Motor neuron (in vitro differentiated cells): ENCODE data around the gene SCP2. TPM values are rescaled to one million over a fixed set of nuclear protein-coding genes. Genes with fewer than 3 reads are reported as not detected.
A peak's percentile ranks its signal among the peaks of the same experiment; 100 is the strongest.

Experiments
- ATAC-seq, 8 experiments: fragments of 200-7000 bp; cut with Tn5 transposase; replicated peaks in 6 of 8; 2 replicates each; pipeline ENCODE4 v1.8.0; 2021; ENCODE audit warnings: mild to moderate bottlenecking in 8 of 8, moderate library complexity in 8 of 8
- H3K27ac ChIP-seq, 2 donors: fragments of 250-450 bp; sonication (Bioruptor Pico); 2 replicates each; pipeline ENCODE4 v1.9.0; 2021; ENCODE audit warnings: antibody characterized with exemption in 2 of 2, mild to moderate bottlenecking in 2 of 2, moderate library complexity in 1 of 2
- H3K4me1 ChIP-seq, 2 donors: fragments of 250-450 bp; sonication (Bioruptor Pico); replicated peaks in 1 of 2; 2 replicates each; pipeline ENCODE4 v1.6.1; 2021; ENCODE audit warnings: antibody characterized with exemption in 2 of 2, mild to moderate bottlenecking in 2 of 2, moderate library complexity in 1 of 2
- H3K4me3 ChIP-seq, 5 donors: fragments of 250-450 bp; sonication (Bioruptor Pico); 2 replicates each; pipeline ENCODE4 v1.9.0; 2021; ENCODE audit warnings: antibody characterized with exemption in 5 of 5, mild to moderate bottlenecking in 5 of 5, moderate library complexity in 4 of 5
- WGBS, 10 experiments: fragments of 450-650 bp; shearing (Covaris generic); methylation state at CpG; one replicate each; pipeline ENCODE4 v1.0.0; 2022; 5-methylcytosine and 5-hydroxymethylcytosine counted together
- in situ Hi-C, 9 experiments: fragments of 400-800 bp; cut with MboI; loops; one replicate each; pipeline ENCODE4 v1.15.0; 2021; ENCODE audit warnings: low sequenced_read_pairs in 9 of 9, low pct_unique_long_range_greater_than_20kb in 2 of 9; ENCODE audit not compliant: unreplicated experiment in 9 of 9
- total RNA-seq, 8 experiments: library from RNA; unstranded; fragments of 300-600 nt; gene quantifications; 2 replicates each; pipeline versions ENCODE4 v1.2.3 to v1.2.4, GENCODE V29; 2022

The SCP2 gene
- total RNA-seq, 8 experiments from 2014 or later = 79.6 to 193 (median 95.2) TPM

DNA sequence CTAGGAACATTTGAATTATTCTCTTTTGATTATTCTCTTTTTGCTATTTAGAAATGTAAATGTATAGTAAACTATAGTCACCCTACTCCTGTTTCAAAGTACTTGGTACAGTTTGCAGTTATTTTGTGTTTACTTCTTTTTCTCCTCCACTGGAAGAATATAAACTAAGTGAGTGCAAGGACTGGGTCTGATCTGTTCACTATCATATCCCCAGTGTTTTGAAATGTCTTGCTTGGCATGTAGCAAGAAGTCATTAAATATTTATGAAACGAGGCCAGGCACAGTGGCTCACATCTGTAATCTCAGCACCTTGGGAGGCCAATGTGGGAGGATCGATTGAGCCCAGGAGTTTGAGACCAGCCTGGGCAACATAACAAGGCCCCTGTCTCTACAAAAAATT, 99.2 kb downstream of the SCP2 start:
- 29 to 100% (median 75%) methylated on average over 1 to 2 of the region's 2 CpGs; no CpG with 5 or more reads in 2 of the 10 experiments for WGBS, 10 experiments
- no peak overlapping the region for H3K4me3 ChIP-seq
- H3K27ac ChIP-seq = no peak overlapping the region
- peaks cover 14 to 17% of the 10 kb centered on the region in 2 donors for H3K4me1 ChIP-seq
- in situ Hi-C loops = loop anchor here in 1 of 9 experiments (25.0 kb wide), 1 partner anchor 161 kb away; the partner anchor contains the start of gene CPT2
- no peak for ATAC-seq

DNA sequence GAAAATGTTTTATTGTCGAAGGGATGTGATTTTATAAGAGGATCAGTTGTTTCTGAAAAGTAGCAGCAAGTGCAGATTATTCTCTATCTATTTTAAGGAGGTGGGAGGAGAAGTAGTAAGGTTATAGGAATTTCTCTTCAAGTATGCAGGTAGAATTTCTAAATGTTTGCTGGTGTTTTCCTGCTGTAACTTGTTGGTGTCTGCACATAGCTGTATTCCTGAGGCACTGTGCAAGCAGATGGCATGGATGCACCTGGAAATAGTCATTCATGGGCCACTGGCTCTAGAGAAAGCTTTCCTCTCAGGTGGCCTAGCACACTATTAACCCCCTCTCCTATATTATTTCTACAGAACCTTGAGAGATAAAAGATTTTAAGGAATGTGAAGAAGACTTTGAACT, 104.7 kb downstream of the SCP2 start:
- in situ Hi-C loops = loop anchor here in 1 of 9 experiments (25.0 kb wide), 1 partner anchor 156 kb away; the partner anchor contains the start of gene CPT2
- Histone ChIP-seq H3K4me1 (no peaks in the 10 kb centered on the region), H3K27ac (no peak overlapping the region), H3K4me3 (no peak overlapping the region)
- no peak for ATAC-seq
- 30 to 100% (median 75%) methylated on average over 1 of the region's 1 CpG for WGBS, 10 experiments

DNA sequence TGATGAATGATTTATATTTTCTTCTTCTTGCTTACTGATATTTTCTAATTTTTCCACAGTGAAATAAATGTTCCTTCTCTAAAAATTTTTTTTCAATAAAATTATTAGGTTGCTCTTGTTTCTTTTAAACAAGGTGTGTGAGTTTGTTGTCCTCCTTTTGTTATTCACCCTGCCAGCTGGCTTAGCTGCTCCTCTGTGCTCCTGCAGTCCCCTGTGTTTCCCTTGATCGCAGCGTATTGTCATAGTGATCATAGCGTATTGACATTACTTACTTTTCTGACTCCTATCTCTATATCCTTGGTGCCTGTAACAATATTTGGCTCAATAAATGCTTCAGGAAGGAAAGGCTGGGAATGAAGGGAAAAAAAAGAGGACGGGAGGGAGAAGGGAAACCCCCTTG, 110.1 kb downstream of the SCP2 start:
- Histone ChIP-seq H3K4me3 (no peak overlapping the region), H3K4me1 (peaks cover 0 to 5% of the 10 kb centered on the region in 2 donors), H3K27ac (no peak overlapping the region)
- in situ Hi-C loops = loop anchor here in 1 of 9 experiments (25.0 kb wide), 1 partner anchor 150 kb away; the partner anchor contains the start of gene CPT2
- peak in 1 of 8 experiments; percentile 48 for ATAC-seq
- WGBS, 10 experiments = 29 to 100% (median 88%) methylated on average over 1 to 4 of the region's 4 CpGs

DNA sequence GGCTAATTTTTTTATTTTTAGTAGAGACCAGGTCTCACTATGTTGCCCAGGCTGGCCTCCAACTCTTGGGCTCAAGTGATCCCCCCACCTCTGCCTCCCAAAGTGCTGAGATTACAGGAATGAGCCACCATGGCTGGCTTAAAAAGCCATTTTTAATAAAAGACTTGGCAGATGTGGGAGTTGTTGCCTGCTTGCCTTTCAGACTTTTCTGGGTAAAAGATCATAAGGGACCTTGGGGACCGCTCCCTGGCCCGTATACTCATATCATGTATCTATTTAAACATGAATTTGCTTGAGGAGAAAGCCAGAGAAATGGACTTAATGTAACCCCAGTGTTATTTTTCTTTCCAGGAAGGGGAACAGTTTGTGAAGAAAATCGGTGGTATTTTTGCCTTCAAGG, 111.5 kb downstream of the SCP2 start:
- in situ Hi-C loops = loop anchor here in 1 of 9 experiments (25.0 kb wide), 1 partner anchor 149 kb away; the partner anchor contains the start of gene CPT2
- Histone ChIP-seq H3K4me1 (peaks cover 0 to 5% of the 10 kb centered on the region in 2 donors), H3K27ac (no peak overlapping the region), H3K4me3 (no peak overlapping the region)
- ATAC-seq = no peak
- WGBS, 10 experiments = 83 to 97% (median 85%) methylated on average over 2 to 3 of the region's 3 CpGs; no CpG with 5 or more reads in 6 of the 10 experiments

DNA sequence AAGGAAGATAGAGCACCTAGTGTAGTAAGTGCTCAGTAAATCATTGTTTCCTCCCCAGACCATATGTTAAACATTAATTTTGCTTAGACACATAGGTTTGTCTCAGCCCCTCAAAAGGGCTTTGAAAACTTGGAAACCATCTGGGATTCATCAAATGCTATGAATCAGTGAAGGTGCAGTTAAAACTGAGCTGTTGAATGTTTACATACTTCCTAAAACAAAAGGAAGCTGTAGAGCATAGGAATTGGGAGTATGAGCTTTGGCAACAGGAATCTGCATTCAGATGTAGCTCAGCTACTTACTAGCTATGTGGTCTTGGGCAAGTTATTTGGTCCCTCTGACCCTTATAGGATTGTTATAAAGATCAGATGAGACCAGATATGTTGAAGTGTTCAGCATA, 116.2 kb downstream of the SCP2 start:
- H3K4me3 ChIP-seq = no peak overlapping the region
- peaks cover 9 to 13% of the 10 kb centered on the region in 2 donors for H3K4me1 ChIP-seq
- H3K27ac ChIP-seq = no peak overlapping the region
- in situ Hi-C loops = loop anchor here in 1 of 9 experiments (25.0 kb wide), 1 partner anchor 144 kb away; the partner anchor contains the start of gene CPT2
- peak in 1 of 8 experiments; percentile 62 for ATAC-seq

DNA sequence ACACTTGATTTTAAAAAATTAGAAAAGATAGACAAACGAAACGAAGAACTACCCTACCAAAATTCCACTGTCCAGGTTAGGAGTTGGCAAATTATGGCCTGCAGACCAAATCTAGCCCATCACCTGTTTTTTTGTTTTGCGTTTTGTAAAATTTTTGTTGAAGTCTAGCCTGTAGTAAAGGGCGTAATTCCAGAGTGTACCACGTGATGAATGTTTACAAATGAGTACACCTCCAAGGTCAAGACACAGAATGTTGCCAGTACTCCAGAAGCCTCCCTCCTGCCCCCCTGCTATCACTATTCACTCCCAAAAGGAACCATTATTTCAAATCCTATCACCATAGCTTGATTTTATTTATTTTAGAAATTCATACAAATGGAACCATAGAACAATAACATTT, 117.8 kb downstream of the SCP2 start:
- WGBS, 10 experiments = 83 to 97% (median 88%) methylated on average over 3 to 5 of the region's 5 CpGs
- Histone ChIP-seq H3K4me3 (no peak overlapping the region), H3K4me1 (peaks cover 15 to 29% of the 10 kb centered on the region in 2 donors), H3K27ac (no peak overlapping the region)
- ATAC-seq = no peak
- in situ Hi-C loops = loop anchor here in 1 of 9 experiments (25.0 kb wide), 1 partner anchor 142 kb away; the partner anchor contains the start of gene CPT2

DNA sequence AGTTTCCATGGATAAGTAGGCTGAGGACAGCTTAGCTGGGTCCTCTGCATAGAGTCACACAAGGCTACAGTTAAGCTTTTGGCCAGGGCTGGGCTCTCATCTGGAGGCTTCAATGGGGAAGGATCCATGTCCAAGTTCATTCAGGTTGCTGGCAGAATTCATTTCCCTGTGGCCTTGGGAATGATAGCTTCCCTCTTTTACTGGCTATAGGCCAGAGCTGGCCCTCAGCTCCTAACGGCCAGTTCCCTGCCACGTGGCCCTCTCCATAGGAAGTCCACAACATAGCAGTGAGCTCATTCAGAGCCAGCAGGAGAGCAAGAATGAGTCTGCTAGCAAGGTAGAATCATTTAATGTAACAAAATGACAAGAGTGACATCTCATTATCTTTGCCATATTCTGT, 119.9 kb downstream of the SCP2 start:
- no peak overlapping the region for H3K27ac ChIP-seq
- ATAC-seq = peak in 7 of 8 experiments; percentile 29 to 97 (median 83)
- no peak overlapping the region for H3K4me3 ChIP-seq
- WGBS, 10 experiments = 41 to 100% (median 70%) methylated on average over 1 to 2 of the region's 2 CpGs; no CpG with 5 or more reads in 6 of the 10 experiments
- in situ Hi-C loops = loop anchor here in 1 of 9 experiments (25.0 kb wide), 1 partner anchor 140 kb away; the partner anchor contains the start of gene CPT2
- peaks cover 11 to 37% of the 10 kb centered on the region in 2 donors for H3K4me1 ChIP-seq

DNA sequence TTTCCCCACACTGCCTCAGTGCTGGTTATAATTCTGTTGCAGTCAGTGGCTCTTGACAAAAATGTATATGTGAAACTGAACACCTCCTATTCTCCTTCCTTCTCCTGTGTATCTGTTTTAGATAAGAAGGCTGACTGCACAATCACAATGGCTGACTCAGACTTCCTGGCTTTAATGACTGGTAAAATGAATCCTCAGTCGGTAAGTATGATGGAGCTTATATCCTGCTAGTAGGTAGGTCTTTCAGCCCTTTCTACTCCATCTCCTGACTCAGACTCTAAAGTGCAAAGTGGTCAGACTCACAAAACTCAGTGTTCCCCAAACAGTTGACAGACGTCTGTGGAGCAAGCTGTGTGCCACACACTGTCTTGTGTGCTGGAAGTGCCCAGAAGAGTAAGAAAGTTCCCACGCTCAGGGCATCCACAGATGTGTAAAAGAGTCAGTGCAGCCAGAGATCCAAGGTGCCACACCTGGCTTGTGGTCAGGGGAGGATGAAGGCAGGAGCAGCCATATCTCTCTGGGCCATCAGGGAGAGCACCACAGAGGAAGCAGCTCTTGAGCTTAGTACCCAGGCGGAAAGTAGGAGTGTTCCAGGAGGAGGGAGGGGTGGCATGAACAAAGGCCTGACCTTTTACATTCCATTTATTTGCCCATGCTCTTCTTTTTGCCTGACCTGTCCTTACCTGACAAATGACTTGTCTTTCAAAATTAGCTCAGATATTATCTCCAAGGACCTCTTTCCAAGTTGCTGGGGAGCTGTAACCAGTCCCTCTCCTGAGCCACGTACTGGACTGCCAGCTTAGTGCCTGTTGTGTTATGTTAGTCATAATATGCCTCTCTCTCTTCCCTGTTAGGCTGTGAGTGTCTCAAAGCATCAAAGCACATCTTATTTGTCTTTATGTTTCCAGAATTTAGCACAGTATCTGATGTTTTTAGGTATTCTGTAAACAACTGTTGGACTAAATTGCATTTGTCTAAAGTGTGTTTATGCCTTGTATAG, 121.0 kb downstream of the SCP2 start:
- no peak overlapping the region for H3K27ac ChIP-seq
- ATAC-seq = peak in 6 of 8 experiments; percentile 16 to 51 (median 38)
- in situ Hi-C loops = loop anchor here in 1 of 9 experiments (25.0 kb wide), 1 partner anchor 139 kb away; the partner anchor contains the start of gene CPT2
- no peak overlapping the region for H3K4me3 ChIP-seq
- peaks cover 10 to 37% of the 10 kb centered on the region in 2 donors for H3K4me1 ChIP-seq
- 6 to 100% (median 57%) methylated on average over 1 to 4 of the region's 5 CpGs; no CpG with 5 or more reads in 3 of the 10 experiments for WGBS, 10 experiments

DNA sequence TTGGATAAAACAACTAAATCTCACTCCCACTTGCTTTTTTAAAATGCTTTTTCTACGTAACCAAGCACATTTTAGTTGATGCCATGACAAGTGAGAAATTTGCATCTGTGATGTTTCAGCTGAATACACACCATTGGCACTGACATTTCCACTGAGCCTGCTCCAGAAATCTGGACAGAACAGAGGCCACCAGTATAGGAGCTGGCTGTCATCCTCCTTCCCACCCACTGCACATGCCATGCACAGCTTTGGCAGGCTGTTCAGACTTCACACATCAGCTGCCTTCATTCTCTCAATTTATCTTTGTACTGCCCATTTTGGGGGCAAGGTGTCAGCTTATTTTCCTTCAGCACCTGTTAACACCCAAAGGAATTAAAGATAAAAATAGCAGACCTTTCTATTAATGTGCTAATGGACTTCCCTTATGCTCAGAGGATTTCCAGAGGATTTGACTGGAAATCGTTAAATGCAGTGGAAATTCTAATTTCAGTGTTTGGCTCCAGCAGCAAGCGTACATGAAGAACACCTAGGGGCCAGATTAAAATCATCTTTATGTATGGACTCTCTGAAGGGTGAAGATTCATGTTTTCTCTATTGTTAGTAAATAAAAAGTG, 122.0 kb downstream of the SCP2 start:
- no peak overlapping the region for H3K4me3 ChIP-seq
- peaks cover 10 to 37% of the 10 kb centered on the region in 2 donors for H3K4me1 ChIP-seq
- H3K27ac ChIP-seq = no peak overlapping the region
- ATAC-seq = peak in 4 of 8 experiments; percentile 30 to 56 (median 42)
- WGBS, 10 experiments = 54 to 100% (median 67%) methylated on average over 1 to 3 of the region's 3 CpGs; no CpG with 5 or more reads in 1 of the 10 experiments
- in situ Hi-C loops = loop anchor here in 1 of 9 experiments (25.0 kb wide), 1 partner anchor 138 kb away; the partner anchor contains the start of gene CPT2

DNA sequence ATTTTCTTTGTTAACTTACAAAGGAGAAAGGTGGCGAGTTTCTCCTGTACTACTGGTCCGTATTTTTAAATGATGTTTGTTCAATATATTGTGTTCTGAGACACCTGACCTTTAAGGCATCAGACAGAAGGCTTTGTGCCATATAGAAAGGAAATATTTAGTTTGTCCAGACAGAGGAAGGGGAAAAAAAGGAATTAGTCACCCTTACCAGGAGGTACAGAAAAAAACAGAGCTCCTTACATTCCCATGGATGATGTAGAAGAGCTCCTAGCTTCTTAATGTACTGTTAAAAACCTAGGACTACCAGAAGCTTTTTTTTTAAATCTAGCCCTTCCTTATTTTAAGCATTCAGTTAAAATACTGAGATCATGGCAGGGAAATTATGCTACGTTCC, 122.5 kb downstream of the SCP2 start:
- WGBS, 10 experiments = 82 to 100% (median 89%) methylated on average over 1 to 3 of the region's 3 CpGs
- in situ Hi-C loops = loop anchor here in 1 of 9 experiments (25.0 kb wide), 1 partner anchor 138 kb away; the partner anchor contains the start of gene CPT2
- H3K4me1 ChIP-seq = peaks cover 10 to 37% of the 10 kb centered on the region in 2 donors
- H3K27ac ChIP-seq = no peak overlapping the region
- ATAC-seq = no peak
- no peak overlapping the region for H3K4me3 ChIP-seq

DNA sequence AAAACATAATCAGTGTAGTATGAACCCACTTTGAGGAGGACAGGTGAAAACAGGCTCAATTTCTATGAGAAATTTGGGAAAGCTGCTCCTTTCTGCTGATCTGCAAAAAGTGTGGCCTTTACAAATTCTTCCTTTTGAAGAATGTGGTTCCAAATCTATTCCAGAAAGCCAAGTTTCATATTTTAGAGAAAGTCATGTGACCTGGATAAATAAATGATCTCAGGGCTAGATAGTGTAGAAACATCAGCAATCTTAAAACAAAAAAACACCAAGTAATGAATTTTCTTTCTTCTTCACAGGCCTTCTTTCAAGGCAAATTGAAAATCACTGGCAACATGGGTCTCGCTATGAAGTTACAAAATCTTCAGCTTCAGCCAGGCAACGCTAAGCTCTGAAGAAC, 123.2 kb downstream of the SCP2 start:
- H3K27ac ChIP-seq = no peak overlapping the region
- WGBS, 10 experiments = 75 to 100% (median 99%) methylated on average over 1 to 2 of the region's 2 CpGs; no CpG with 5 or more reads in 2 of the 10 experiments
- H3K4me1 ChIP-seq = peaks cover 10 to 37% of the 10 kb centered on the region in 2 donors
- ATAC-seq = no peak
- no peak overlapping the region for H3K4me3 ChIP-seq
- in situ Hi-C loops = loop anchor here in 1 of 9 experiments (25.0 kb wide), 1 partner anchor 137 kb away; the partner anchor contains the start of gene CPT2

DNA sequence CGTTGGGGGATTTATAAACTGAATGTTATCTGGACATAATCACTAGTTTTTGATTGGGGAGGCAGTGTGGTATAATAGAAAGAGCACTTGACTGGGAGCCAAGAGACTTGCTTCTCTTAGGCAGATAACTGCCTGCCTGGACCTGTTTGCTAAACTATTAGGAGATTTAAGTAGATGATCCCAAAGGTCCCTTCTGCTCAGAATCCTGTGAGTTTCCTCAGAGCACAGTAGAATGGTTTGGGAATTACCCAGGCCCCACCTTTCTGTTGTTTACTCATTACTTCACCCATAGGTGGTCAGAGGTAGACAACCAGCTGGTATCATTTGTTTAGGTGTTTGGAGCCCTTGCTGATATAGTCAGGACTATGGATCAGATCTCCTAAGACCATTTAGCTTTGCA, 124.6 kb downstream of the SCP2 start:
- H3K4me1 ChIP-seq = peaks cover 10 to 37% of the 10 kb centered on the region in 2 donors
- WGBS, 10 experiments = 22 to 80% (median 57%) methylated on average over 1 of the region's 1 CpG; no CpG with 5 or more reads in 1 of the 10 experiments
- in situ Hi-C loops = loop anchor here in 1 of 9 experiments (25.0 kb wide), 1 partner anchor 136 kb away; the partner anchor contains the start of gene CPT2
- no peak overlapping the region for H3K4me3 ChIP-seq
- ATAC-seq = no peak
- no peak overlapping the region for H3K27ac ChIP-seq
